OCI-LY1 (cell line): Measurements from ENCODE around the gene ADK.

Experiments
- CTCF ChIP-seq: fragments of 200-600 bp; sonication (generic), shearing (Covaris generic); IDR thresholded peaks from 2 replicates; pipeline ENCODE4 v1.5.1; 2017; ENCODE audit warnings: mild to moderate bottlenecking, antibody characterized with exemption, low read length, moderate library complexity, mixed read lengths
- EZH2 ChIP-seq: fragments of 200-600 bp; sonication (generic), shearing (Covaris generic); IDR thresholded peaks from 2 replicates; pipeline ENCODE4 v1.8.0; 2017; ENCODE audit warnings: borderline replicate concordance, mixed run types, mild to moderate bottlenecking, antibody characterized with exemption, low read length, moderate library complexity, mixed read lengths

- TF ChIP-seq CTCF = no peak
- TF ChIP-seq EZH2 = no peak
These were observed 231.6 kb downstream of the ADK start for GRCh38 chr10:74382663-74383062.
